CD4-positive, CD25-positive, alpha-beta regulatory T cell (primary cell): ENCODE measurements around the gene DTX4. TPM values are rescaled to one million over a fixed set of nuclear protein-coding genes. Genes with fewer than 3 reads are reported as not detected.

Source experiments
- ATAC-seq, 2 donors: fragments of 150-1000 bp; cut with Tn5 transposase; one replicate each; pipeline ENCODE4 v1.10.0; 2021; ENCODE audit warnings: low read depth in 2 of 2, moderate number of reproducible peaks in 2 of 2, moderate library complexity in 1 of 2
- DNase-seq, 3 donors: peaks; one replicate each; pipeline versions ENCODE4 v3.0.0 to v3.0.0-alpha.2; 2012 to 2022; ENCODE audit warnings: mixed read lengths in 1 of 3
- H3K27ac ChIP-seq: one replicate; pipeline ENCODE4 v1.7.0; 2013; ENCODE audit warnings: mild to moderate bottlenecking, low read length; ENCODE audit not compliant: insufficient read depth, poor library complexity, severe bottlenecking
- H3K27me3 ChIP-seq: one replicate; pipeline ENCODE4 v1.7.0; 2013; ENCODE audit warnings: low read length; ENCODE audit not compliant: control insufficient read depth, insufficient read depth
- H3K36me3 ChIP-seq: one replicate; pipeline ENCODE4 v1.7.0; 2013; ENCODE audit warnings: mild to moderate bottlenecking, low read length, moderate library complexity; ENCODE audit not compliant: control insufficient read depth, insufficient read depth
- H3K4me1 ChIP-seq: 2 replicates; pipeline ENCODE4 v1.7.0; 2013; ENCODE audit warnings: mild to moderate bottlenecking, low read length; ENCODE audit not compliant: insufficient read depth, control insufficient read depth, poor library complexity, severe bottlenecking
- H3K4me3 ChIP-seq: one replicate; pipeline ENCODE4 v1.7.0; 2013; ENCODE audit warnings: low read depth, mild to moderate bottlenecking, low read length, moderate library complexity
- H3K9me3 ChIP-seq, 2 experiments: 1 replicate in 1 of 2; 2 replicates in 1 of 2; pipeline ENCODE4 v1.7.0; 2013; ENCODE audit warnings: low read length in 2 of 2, mild to moderate bottlenecking in 1 of 2, moderate library complexity in 1 of 2; ENCODE audit not compliant: control insufficient read depth in 2 of 2
- H3K27ac Mint-ChIP-seq, 3 donors: one replicate each; pipeline ENCODE4 v1.8.0; 2020 to 2022; ENCODE audit warnings: mild to moderate bottlenecking in 3 of 3, mixed read lengths in 3 of 3, moderate library complexity in 2 of 3
- H3K27me3 Mint-ChIP-seq: one replicate; pipeline ENCODE4 v1.8.0; 2022; ENCODE audit warnings: mild to moderate bottlenecking, mixed read lengths
- H3K36me3 Mint-ChIP-seq: one replicate; pipeline ENCODE4 v1.8.0; 2020; ENCODE audit warnings: mixed read lengths
- H3K4me1 Mint-ChIP-seq, 4 donors: one replicate each; pipeline ENCODE4 v1.8.0; 2020 to 2022; ENCODE audit warnings: mixed read lengths in 4 of 4, mild to moderate bottlenecking in 1 of 4
- H3K4me3 Mint-ChIP-seq, 4 donors: one replicate each; pipeline ENCODE4 v1.8.0; 2020 to 2022; ENCODE audit warnings: mild to moderate bottlenecking in 4 of 4, mixed read lengths in 4 of 4, moderate library complexity in 3 of 4
- H3K9me3 Mint-ChIP-seq, 7 donors: one replicate each; pipeline ENCODE4 v1.8.0; 2020 to 2022; ENCODE audit warnings: mixed read lengths in 7 of 7, mild to moderate bottlenecking in 3 of 7, moderate library complexity in 2 of 7
- polyA plus RNA-seq, 4 donors: library from polyadenylated mRNA; unstranded; fragments of 300-500 nt; fragmentation: Illumina TruSeq; gene quantifications; one replicate each; pipeline ENCODE4 v1.2.3, GENCODE V29; 2021
- total RNA-seq: library from RNA; stranded (reverse); gene quantifications from one replicate; pipeline ENCODE4 v1.2.3, GENCODE V29; 2022

Gene DTX4
- total and polyA plus RNA-seq, 5 donors from 2014 or later = 0.11 to 1.0 (median 0.25) TPM; not detected in 2

GRCh38 chr11:59142530-59143507, 29.1 kb upstream of the DTX4 start, which contains the start of gene FAM111A:
Gene FAM111A, plus strand, starts transcription at chr11:59142856. Its CDS starts 6,017 bp downstream, at chr11:59148873.
- Mint-ChIP-seq H3K9me3 (no peaks in the 10 kb centered on the region), H3K27me3 (peaks cover 7% of the 10 kb centered on the region), H3K4me1 (peaks cover 42 to 62% (median 54%) of the 10 kb centered on the region in 4 donors), H3K4me3 (peak within 1 kb of the TSS; percentile 96 to 100 (median 99)), H3K36me3 (peaks cover 11% of the 10 kb centered on the region), H3K27ac (peak within 1 kb of the TSS; percentile 97 to 99 (median 97))
- ATAC-seq = peak; percentile 80 to 83
- Histone ChIP-seq H3K4me3 (peak within 1 kb of the TSS; percentile 97), H3K27ac (peak within 1 kb of the TSS; percentile 93), H3K36me3 (peaks cover 15% of the 10 kb centered on the region), H3K4me1 (peaks cover 40% of the 10 kb centered on the region), H3K9me3 (no peaks in the 10 kb centered on the region), H3K27me3 (no peaks in the 10 kb centered on the region)
- DNase-seq = peak; percentile 85 to 94 (median 87)

DNA sequence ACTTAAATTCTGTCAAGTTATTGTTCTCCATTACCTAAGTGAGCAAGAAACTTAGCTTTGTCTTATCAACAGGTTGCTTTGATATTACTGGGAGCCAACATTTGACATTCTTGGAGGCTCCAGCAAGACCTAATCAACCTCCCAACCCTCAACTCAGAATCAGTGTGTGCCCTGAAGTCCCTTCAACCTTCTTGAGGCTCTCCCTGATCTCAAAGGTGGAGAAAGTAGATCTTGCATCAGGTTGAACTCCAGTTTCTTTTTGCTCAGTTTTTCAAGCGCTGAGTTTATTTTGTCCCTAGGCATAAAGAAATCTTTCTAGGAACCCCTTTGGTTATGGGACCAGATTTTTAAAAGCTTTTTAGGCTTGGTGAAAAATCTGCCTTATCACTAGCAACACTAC, 27.8 kb upstream of the DTX4 start:
- H3K4me3 Mint-ChIP-seq = peak overlapping the region; percentile 96 to 100 (median 99)
- no peaks in the 10 kb centered on the region for H3K9me3 Mint-ChIP-seq
- H3K4me3 ChIP-seq = peak overlapping the region; percentile 97
- H3K27ac Mint-ChIP-seq = peak overlapping the region; percentile 97 to 99 (median 97)
- H3K27me3 Mint-ChIP-seq = peaks cover 7% of the 10 kb centered on the region
- peak overlapping the region; percentile 93 for H3K27ac ChIP-seq
- peaks cover 39 to 65% (median 54%) of the 10 kb centered on the region in 4 donors for H3K4me1 Mint-ChIP-seq
- no peak for ATAC-seq
- H3K9me3 ChIP-seq = no peaks in the 10 kb centered on the region
- no peaks in the 10 kb centered on the region for H3K27me3 ChIP-seq
- DNase-seq = peak in 1 of 3 donors; percentile 32
- H3K36me3 Mint-ChIP-seq = peaks cover 10% of the 10 kb centered on the region
- peaks cover 40% of the 10 kb centered on the region for H3K4me1 ChIP-seq
- H3K36me3 ChIP-seq = peaks cover 10% of the 10 kb centered on the region

- Histone ChIP-seq H3K27ac (peak overlapping the region; percentile 93), H3K27me3 (no peaks in the 10 kb centered on the region), H3K9me3 (no peaks in the 10 kb centered on the region), H3K4me1 (peaks cover 40% of the 10 kb centered on the region), H3K4me3 (peak overlapping the region; percentile 97), H3K36me3 (peaks cover 10% of the 10 kb centered on the region)
- Mint-ChIP-seq H3K4me3 (peak overlapping the region; percentile 96 to 100 (median 99)), H3K27me3 (peaks cover 7% of the 10 kb centered on the region), H3K27ac (peak overlapping the region; percentile 97 to 99 (median 97)), H3K4me1 (peaks cover 39 to 67% (median 57%) of the 10 kb centered on the region in 4 donors), H3K9me3 (no peaks in the 10 kb centered on the region), H3K36me3 (peaks cover 11% of the 10 kb centered on the region)
- ATAC-seq = peak; percentile 64 to 76
- peak; percentile 67 to 94 (median 81) for DNase-seq
Measured at GRCh38 chr11:59144579-59145345, 27.2 kb upstream of the DTX4 start.

- H3K36me3 ChIP-seq = peaks cover 12% of the 10 kb centered on the region
- H3K9me3 ChIP-seq = no peaks in the 10 kb centered on the region
- H3K4me1 ChIP-seq = peaks cover 40% of the 10 kb centered on the region
- H3K27ac Mint-ChIP-seq = peak overlapping the region in 2 of 3 donors; percentile 55 to 97
- H3K27me3 Mint-ChIP-seq = peaks cover 7% of the 10 kb centered on the region
- no peak overlapping the region for H3K27ac ChIP-seq
- H3K9me3 Mint-ChIP-seq = no peaks in the 10 kb centered on the region
- peak overlapping the region; percentile 96 to 100 (median 99) for H3K4me3 Mint-ChIP-seq
- peaks cover 39 to 67% (median 59%) of the 10 kb centered on the region in 4 donors for H3K4me1 Mint-ChIP-seq
- H3K27me3 ChIP-seq = no peaks in the 10 kb centered on the region
- ATAC-seq (no peak), DNase-seq (no peak)
- peaks cover 14% of the 10 kb centered on the region for H3K36me3 Mint-ChIP-seq
- H3K4me3 ChIP-seq = peak overlapping the region; percentile 97
Measured at GRCh38 chr11:59145534-59145933, 26.4 kb upstream of the DTX4 start.

DNA sequence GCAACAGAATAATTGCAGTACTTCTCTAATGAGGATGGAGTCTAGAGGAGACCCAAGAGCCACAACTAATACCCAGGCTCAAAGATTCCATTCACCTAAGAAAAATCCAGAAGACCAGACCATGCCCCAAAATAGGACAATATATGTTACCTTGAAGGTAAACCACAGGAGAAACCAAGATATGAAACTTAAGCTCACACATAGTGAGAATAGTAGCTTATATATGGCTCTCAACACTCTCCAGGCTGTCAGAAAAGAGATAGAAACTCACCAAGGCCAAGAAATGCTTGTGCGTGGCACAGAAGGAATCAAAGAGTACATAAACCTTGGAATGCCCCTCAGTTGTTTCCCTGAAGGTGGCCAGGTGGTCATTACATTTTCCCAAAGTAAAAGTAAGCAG, 20.2 kb upstream of the DTX4 start:
- Histone ChIP-seq H3K4me3 (peak overlapping the region; percentile 65), H3K9me3 (no peaks in the 10 kb centered on the region), H3K4me1 (peaks cover 16% of the 10 kb centered on the region), H3K36me3 (peaks cover 12% of the 10 kb centered on the region), H3K27me3 (no peaks in the 10 kb centered on the region), H3K27ac (peak overlapping the region; percentile 50)
- Mint-ChIP-seq H3K4me3 (peak overlapping the region; percentile 35 to 80 (median 73)), H3K27me3 (no peaks in the 10 kb centered on the region), H3K27ac (peak overlapping the region; percentile 45 to 82 (median 49)), H3K9me3 (no peaks in the 10 kb centered on the region), H3K36me3 (peaks cover 23% of the 10 kb centered on the region), H3K4me1 (peaks cover 21 to 43% (median 34%) of the 10 kb centered on the region in 4 donors)
- ATAC-seq (no peak), DNase-seq (no peak)

DNA sequence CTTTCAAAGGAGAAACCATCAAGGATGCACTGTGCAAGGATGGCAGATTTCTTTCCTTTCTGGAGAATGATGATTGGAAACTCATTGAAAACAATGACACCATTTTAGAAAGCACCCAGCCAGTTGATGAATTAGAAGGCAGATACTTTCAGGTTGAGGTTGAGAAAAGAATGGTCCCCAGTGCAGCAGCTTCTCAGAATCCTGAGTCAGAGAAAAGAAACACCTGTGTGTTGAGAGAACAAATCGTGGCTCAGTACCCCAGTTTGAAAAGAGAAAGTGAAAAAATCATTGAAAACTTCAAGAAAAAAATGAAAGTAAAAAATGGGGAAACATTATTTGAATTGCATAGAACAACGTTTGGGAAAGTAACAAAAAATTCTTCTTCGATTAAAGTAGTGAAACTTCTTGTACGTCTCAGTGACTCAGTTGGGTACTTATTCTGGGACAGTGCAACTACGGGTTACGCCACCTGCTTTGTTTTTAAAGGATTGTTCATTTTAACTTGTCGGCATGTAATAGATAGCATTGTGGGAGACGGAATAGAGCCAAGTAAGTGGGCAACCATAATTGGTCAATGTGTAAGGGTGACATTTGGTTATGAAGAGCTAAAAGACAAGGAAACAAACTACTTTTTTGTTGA, 19.5 kb upstream of the DTX4 start:
- Mint-ChIP-seq H3K9me3 (no peaks in the 10 kb centered on the region), H3K4me1 (peaks cover 15 to 38% (median 30%) of the 10 kb centered on the region in 4 donors), H3K27ac (peak overlapping the region; percentile 75 to 92 (median 82)), H3K27me3 (no peaks in the 10 kb centered on the region), H3K4me3 (peak overlapping the region; percentile 57 to 94 (median 78)), H3K36me3 (peaks cover 20% of the 10 kb centered on the region)
- H3K4me1 ChIP-seq = peaks cover 16% of the 10 kb centered on the region
- no peaks in the 10 kb centered on the region for H3K27me3 ChIP-seq
- H3K36me3 ChIP-seq = peaks cover 6% of the 10 kb centered on the region
- H3K9me3 ChIP-seq = no peaks in the 10 kb centered on the region
- DNase-seq = peak in 1 of 3 donors; percentile 75
- peak overlapping the region; percentile 50 for H3K27ac ChIP-seq
- peak overlapping the region; percentile 65 for H3K4me3 ChIP-seq
- peak; percentile 74 to 82 for ATAC-seq

DNA sequence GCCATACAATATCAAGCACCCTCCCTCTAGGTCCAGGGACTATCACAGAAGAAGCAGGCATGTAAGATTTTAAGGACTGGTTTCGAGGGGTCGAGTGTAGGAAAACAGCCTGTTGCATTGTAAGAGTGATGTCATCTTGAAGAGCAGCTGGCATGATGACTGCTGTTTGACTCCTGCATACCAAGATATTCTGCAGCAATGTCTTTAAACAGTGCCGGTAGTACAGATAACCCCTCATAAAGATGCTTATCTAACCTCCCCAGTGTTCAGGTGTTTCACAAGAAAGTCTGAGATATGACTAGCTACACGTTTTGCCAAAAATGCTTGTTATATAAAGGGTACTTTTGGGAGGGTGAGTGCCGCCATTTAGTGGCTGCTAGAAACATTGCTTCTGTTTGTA, 17.3 kb upstream of the DTX4 start:
- H3K36me3 Mint-ChIP-seq = peaks cover 13% of the 10 kb centered on the region
- Histone ChIP-seq H3K27ac (no peak overlapping the region), H3K27me3 (no peaks in the 10 kb centered on the region), H3K36me3 (peaks cover 2% of the 10 kb centered on the region), H3K4me1 (peaks cover 16% of the 10 kb centered on the region), H3K4me3 (no peak overlapping the region), H3K9me3 (no peaks in the 10 kb centered on the region)
- ATAC-seq = no peak
- H3K4me1 Mint-ChIP-seq = peaks cover 14 to 30% (median 26%) of the 10 kb centered on the region in 4 donors
- no peak for DNase-seq
- H3K4me3 Mint-ChIP-seq = no peak overlapping the region
- H3K27me3 Mint-ChIP-seq = no peaks in the 10 kb centered on the region
- H3K9me3 Mint-ChIP-seq = no peaks in the 10 kb centered on the region
- H3K27ac Mint-ChIP-seq = no peak overlapping the region
